GM19193 (cell line): ENCODE results near the gene SEC23B.

Experiments
- POLR2A ChIP-seq: IDR thresholded peaks from 4 replicates; pipeline ENCODE4 v1.6.1; 2011; ENCODE audit not compliant: insufficient read depth, insufficient read length; ENCODE audit errors: extremely low read depth

The SEC23B gene

GRCh38 chr20:18507218-18508191 lies at the start of gene SEC23B:
Gene SEC23B, plus strand, starts transcription at chr20:18507940. Its CDS starts 2,896 bp downstream, at chr20:18510836.
- TF ChIP-seq POLR2A: peak; percentile 87

DNA sequence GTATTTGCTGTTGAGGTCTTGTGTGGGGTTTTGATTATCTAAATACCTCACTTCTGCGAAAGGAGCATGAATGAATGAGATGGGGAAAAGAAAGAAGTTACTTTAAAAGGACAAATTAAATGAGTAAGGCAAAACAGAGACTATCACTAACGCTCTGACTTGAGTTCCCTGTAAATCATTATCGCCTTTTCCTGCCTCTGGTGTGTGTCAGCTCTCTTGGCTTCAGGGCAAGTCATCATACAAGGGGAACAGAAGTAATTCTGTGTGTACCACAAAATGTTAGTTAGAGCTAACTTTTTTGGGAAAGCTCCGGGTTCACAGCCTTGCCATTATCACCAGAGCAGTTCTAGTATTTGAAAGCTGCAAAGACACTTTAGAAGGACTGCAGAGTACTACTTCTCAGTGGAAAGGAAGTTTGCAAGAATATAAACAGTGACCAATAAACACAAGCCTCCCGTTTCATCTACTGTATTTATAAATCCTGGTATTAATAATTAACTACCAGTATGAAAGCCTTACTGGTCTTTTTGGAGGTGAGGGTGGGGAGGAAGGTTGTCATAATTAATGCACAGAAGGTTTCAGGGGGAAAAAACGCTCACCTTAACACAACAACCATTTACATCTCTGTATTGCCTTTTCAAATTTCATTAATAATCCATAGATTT lies 42.1 kb upstream of the SEC23B start:
- no peak for TF ChIP-seq POLR2A

GRCh38 chr20:18466574-18466893 lies 41.2 kb upstream of the SEC23B start:
- TF ChIP-seq POLR2A: peak; percentile 25

GRCh38 chr20:18466894-18467730 lies 40.6 kb upstream of the SEC23B start, which contains the start of the genes DZANK1 and POLR3F:
Gene DZANK1, minus strand, starts transcription at chr20:18467030. Its CDS starts 1,672 bp downstream, at chr20:18465358.
Gene POLR3F, plus strand, starts transcription at chr20:18467390. Its CDS starts 117 bp downstream, at chr20:18467507.
- TF ChIP-seq POLR2A: peak; percentile 65

DNA sequence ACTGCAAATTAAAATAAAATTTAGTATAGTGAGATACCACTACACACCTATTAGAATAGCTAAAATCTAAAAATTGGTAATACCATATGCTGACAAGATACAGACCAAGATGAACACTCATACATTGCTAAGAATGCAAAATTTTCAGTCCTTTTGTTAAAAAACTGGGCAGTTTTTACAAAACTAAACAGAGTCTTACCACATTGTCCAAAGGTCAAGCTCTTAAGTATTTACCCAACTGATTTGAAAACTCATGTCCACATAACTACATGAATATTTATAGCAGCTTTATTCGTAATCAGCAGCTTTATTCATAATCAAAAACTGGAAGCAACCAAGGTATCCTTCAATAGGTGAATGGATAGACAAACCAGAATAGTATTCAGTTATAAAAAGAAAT lies 30.5 kb upstream of the SEC23B start:
- no peak for TF ChIP-seq POLR2A

GRCh38 chr20:18477821-18478220 lies 29.9 kb upstream of the SEC23B start:
- TF ChIP-seq POLR2A: no peak

DNA sequence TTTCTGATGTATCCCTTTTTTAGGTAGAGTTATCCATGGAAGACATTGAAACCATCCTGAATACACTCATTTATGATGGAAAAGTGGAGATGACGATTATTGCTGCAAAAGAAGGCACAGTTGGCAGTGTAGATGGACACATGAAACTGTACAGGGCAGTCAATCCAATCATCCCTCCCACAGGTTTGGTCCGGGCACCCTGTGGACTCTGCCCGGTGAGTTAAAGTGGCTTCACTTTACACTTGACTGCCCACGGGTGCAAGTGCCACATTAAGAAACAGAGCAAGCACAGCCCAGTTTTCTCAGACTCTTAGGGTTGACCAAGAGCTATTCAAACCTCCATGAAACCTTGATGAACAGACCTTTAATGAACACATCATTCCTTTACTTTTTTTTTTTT lies 26.1 kb upstream of the SEC23B start:
- TF ChIP-seq POLR2A: no peak

DNA sequence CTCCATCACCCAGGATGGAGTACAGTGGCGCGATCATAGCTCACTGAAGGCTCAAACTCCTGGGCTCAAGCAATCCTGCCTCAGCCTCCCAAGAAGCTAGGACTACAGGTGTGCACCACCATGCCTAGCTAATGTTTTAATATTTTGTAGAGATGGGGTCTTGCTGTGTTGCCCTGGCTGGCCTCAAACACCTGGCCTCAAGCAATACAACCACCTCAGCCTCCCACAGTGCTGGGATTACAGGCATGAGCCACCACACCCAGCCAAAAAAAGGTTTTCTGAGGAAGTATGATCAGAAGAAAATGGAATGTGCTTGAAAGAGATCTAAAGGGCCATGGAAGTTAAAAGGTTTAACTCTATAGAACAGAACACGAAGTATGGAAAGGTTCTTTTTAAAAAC lies 19.4 kb upstream of the SEC23B start:
- no peak for TF ChIP-seq POLR2A

GRCh38 chr20:18496042-18496441 lies 11.7 kb upstream of the SEC23B start:
- no peak for TF ChIP-seq POLR2A

DNA sequence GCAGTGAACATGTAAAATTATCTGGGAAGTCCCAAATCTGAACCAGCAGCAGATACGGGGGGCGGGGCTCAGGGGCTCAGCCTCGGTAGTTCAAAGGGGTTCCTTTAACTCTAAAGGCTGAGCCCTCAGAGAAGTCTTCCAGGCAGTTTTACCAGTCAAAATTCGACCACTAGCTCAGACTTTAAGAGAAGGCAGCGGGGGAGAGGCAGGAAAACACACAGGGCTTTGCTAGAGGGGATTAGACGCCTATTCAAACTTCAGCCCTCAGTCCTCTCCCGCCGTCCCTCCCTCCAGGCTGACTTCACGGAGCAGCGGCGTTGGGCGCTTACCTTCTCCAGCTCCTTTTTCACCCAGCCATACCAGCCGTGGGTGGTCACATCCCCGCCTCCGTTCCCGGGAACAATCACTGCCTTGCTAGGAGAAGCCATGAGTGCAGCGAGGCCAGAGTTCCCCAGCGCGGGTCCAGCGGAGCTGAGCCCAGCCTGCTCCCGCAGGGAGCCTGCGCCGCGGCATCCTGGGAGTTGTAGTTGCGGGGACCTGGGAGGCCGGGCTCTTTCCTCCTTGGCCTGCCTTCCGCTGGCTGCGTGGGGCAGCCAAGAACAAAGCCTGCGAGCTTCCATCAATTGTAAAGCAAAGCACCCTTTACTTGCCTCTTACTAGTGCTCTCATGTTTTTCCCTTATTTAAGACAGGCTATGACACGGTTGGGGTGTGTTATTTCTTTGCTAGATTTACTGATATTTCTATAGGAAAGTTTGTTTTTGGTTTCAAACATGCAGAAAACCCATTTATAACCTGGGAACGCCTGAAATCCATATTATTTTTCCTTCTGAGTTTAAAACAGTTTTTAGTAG lies 10.8 kb upstream of the SEC23B start, which contains the start of gene RBBP9:
Gene RBBP9 (minus strand): TSS at position 486 of the 853 bp plus-strand sequence. CDS start 58 bp downstream, at position 428.
- TF ChIP-seq POLR2A: peak; percentile 57

DNA sequence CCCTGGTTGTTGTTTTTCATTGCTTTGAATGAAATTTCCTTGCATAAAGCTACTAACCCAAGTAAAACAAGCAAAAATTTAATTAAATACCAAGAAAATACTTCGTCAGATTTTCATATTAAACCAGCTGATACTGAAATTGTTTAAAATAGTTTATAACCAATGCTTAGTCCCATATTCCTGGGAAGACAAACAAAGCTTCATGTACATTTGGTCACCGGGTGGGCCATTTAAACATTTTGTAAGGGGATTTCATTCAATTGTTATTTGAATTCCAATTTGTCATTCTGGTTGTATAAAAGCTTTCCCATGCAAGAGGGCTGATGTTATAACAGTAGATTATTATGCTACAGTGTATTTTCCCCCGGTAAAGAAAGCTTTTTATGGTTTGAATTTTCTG lies 10.1 kb upstream of the SEC23B start:
- no peak for TF ChIP-seq POLR2A

- no peak for TF ChIP-seq POLR2A
These were observed 3.2 kb upstream of the SEC23B start for GRCh38 chr20:18504479-18505060.

- no peak for TF ChIP-seq POLR2A
These were observed 996 bp upstream of the SEC23B start for GRCh38 chr20:18506744-18507143.
